ENCODE measurements around the gene IFNAR2. TPM values are rescaled to one million over a fixed set of nuclear protein-coding genes. Genes with fewer than 3 reads are reported as not detected.
"Not testable (repeated sequence)": the region's sequence is repeated elsewhere in the genome, so short reads cannot be mapped to it uniquely, and the experiment has no call there.

The IFNAR2 gene
- total RNA-seq, 1 experiment from 2014 or later = 36.1 TPM

- Mint-ChIP-seq H3K4me3 (ENCODE audit: unreplicated experiment) (no peak overlapping the region), H3K36me3 (ENCODE audit: insufficient read depth, unreplicated experiment) (no peaks in the 10 kb centered on the region), H3K27ac (ENCODE audit: unreplicated experiment) (no peak overlapping the region), H3K9me3 (ENCODE audit: unreplicated experiment) (peaks cover 23% of the 10 kb centered on the region), H3K27me3 (ENCODE audit: insufficient read depth, unreplicated experiment) (no peaks in the 10 kb centered on the region), H3K4me1 (ENCODE audit: low read depth, unreplicated experiment) (peaks cover 5% of the 10 kb centered on the region)
- TF ChIP-seq CTCF (IDR thresholded peaks at IDR 0.05; ENCODE audit: insufficient read depth in 1 of 2, low read depth in 1 of 2, low read length in 1 of 2, severe bottlenecking in 1 of 2, unreplicated experiment in 1 of 2) = no peak
- H3K4me1 ChIP-seq = peaks cover 4% of the 10 kb centered on the region; the same call in 1 of the 2 replicates
- no TSS peak for BruUV-seq (replicated peaks)
- no peaks in the 10 kb centered on the region for H3K27me3 ChIP-seq (replicated peaks; ENCODE audit: control insufficient read depth, insufficient read depth, low read length)
- H3K4me3 ChIP-seq (ENCODE audit: low read depth, low read length) = no peak overlapping the region
- no peak for DNase-seq
- H3K9me3 ChIP-seq = no peaks in the 10 kb centered on the region; the same call in 1 of the 2 replicates
- intact Hi-C loops (cut with micrococcal nuclease; ENCODE audit: unreplicated experiment) = no loop called here
- ChIA-PET POLR2A (no interaction called here), CTCF (no interaction called here)
- no peaks in the 10 kb centered on the region for H3K36me3 ChIP-seq (ENCODE audit: control insufficient read depth, insufficient read depth, low read length)
Measured at GRCh38 chr21:33217138-33217520, 12.6 kb upstream of the IFNAR2 start.

GRCh38 chr21:33219300-33219699 lies 10.4 kb upstream of the IFNAR2 start:
- no TSS peak for BruUV-seq (replicated peaks)
- Histone ChIP-seq H3K4me3 (ENCODE audit: low read depth, low read length) (no peak overlapping the region), H3K4me1 (no peaks in the 10 kb centered on the region), H3K9me3 (no peaks in the 10 kb centered on the region; the same call in 1 of the 2 replicates), H3K36me3 (ENCODE audit: control insufficient read depth, insufficient read depth, low read length) (no peaks in the 10 kb centered on the region), H3K27me3 (replicated peaks; ENCODE audit: control insufficient read depth, insufficient read depth, low read length) (no peaks in the 10 kb centered on the region)
- no peak for DNase-seq
- no peaks in the 10 kb centered on the region for H3K4me1 Mint-ChIP-seq (ENCODE audit: low read depth, unreplicated experiment)
- intact Hi-C loops (cut with micrococcal nuclease; ENCODE audit: unreplicated experiment) = no loop called here
- TF ChIP-seq CTCF (IDR thresholded peaks at IDR 0.05; ENCODE audit: insufficient read depth in 1 of 2, low read depth in 1 of 2, low read length in 1 of 2, severe bottlenecking in 1 of 2, unreplicated experiment in 1 of 2) = no peak
- ChIA-PET POLR2A (no interaction called here), CTCF (no interaction called here)
- H3K4me3 Mint-ChIP-seq (ENCODE audit: unreplicated experiment) = no peak overlapping the region
- no peak overlapping the region for H3K27ac Mint-ChIP-seq (ENCODE audit: unreplicated experiment)
- H3K9me3 Mint-ChIP-seq (ENCODE audit: unreplicated experiment) = peaks cover 24% of the 10 kb centered on the region
- H3K36me3 Mint-ChIP-seq (ENCODE audit: insufficient read depth, unreplicated experiment) = no peaks in the 10 kb centered on the region
- no peaks in the 10 kb centered on the region for H3K27me3 Mint-ChIP-seq (ENCODE audit: insufficient read depth, unreplicated experiment)

GRCh38 chr21:33219954-33220353 lies 9.8 kb upstream of the IFNAR2 start:
- Mint-ChIP-seq H3K27ac (ENCODE audit: unreplicated experiment) (no peak overlapping the region), H3K27me3 (ENCODE audit: insufficient read depth, unreplicated experiment) (no peaks in the 10 kb centered on the region), H3K9me3 (ENCODE audit: unreplicated experiment) (peaks cover 30% of the 10 kb centered on the region), H3K36me3 (ENCODE audit: insufficient read depth, unreplicated experiment) (no peaks in the 10 kb centered on the region), H3K4me1 (ENCODE audit: low read depth, unreplicated experiment) (no peaks in the 10 kb centered on the region), H3K4me3 (ENCODE audit: unreplicated experiment) (no peak overlapping the region)
- CTCF ChIA-PET = no interaction called here
- no peak for DNase-seq
- Histone ChIP-seq H3K4me3 (ENCODE audit: low read depth, low read length) (no peak overlapping the region), H3K36me3 (ENCODE audit: control insufficient read depth, insufficient read depth, low read length) (no peaks in the 10 kb centered on the region), H3K4me1 (no peaks in the 10 kb centered on the region), H3K9me3 (no peaks in the 10 kb centered on the region; the same call in 1 of the 2 replicates), H3K27me3 (replicated peaks; ENCODE audit: control insufficient read depth, insufficient read depth, low read length) (no peaks in the 10 kb centered on the region)
- no peak for TF ChIP-seq CTCF (IDR thresholded peaks at IDR 0.05; ENCODE audit: insufficient read depth in 1 of 2, low read depth in 1 of 2, low read length in 1 of 2, severe bottlenecking in 1 of 2, unreplicated experiment in 1 of 2)
- POLR2A ChIA-PET = interaction anchor here (0.6 kb wide), 1 partner anchor 193 kb away, joined by 3 read pairs; no protein-coding TSS in a partner anchor
- BruUV-seq (replicated peaks) = no TSS peak
- intact Hi-C loops (cut with micrococcal nuclease; ENCODE audit: unreplicated experiment) = no loop called here

- BruUV-seq (replicated peaks); DNase-seq; POLR2A ChIA-PET; CTCF ChIA-PET; intact Hi-C loops (cut with micrococcal nuclease; ENCODE audit: unreplicated experiment); H3K9me3 ChIP-seq; H3K36me3 ChIP-seq (ENCODE audit: control insufficient read depth, insufficient read depth, low read length); H3K36me3 Mint-ChIP-seq (ENCODE audit: insufficient read depth, unreplicated experiment); H3K4me3 ChIP-seq (ENCODE audit: low read depth, low read length); H3K4me3 Mint-ChIP-seq (ENCODE audit: unreplicated experiment); H3K27me3 ChIP-seq (replicated peaks; ENCODE audit: control insufficient read depth, insufficient read depth, low read length); H3K27me3 Mint-ChIP-seq (ENCODE audit: insufficient read depth, unreplicated experiment): not testable (repeated sequence)
- H3K4me1 Mint-ChIP-seq (ENCODE audit: low read depth, unreplicated experiment) = peaks cover 23% of the 10 kb centered on the region
- H3K9me3 Mint-ChIP-seq (ENCODE audit: unreplicated experiment) = peaks cover 21% of the 10 kb centered on the region
- peaks cover 43% of the 10 kb centered on the region for H3K4me1 ChIP-seq
- peak overlapping the region; percentile 95 for H3K27ac Mint-ChIP-seq (ENCODE audit: unreplicated experiment)
Measured at GRCh38 chr21:33225376-33225775, 4.4 kb upstream of the IFNAR2 start.

Measured in Caco-2 (cell line).